Esophagus squamous epithelium (tissue), 4 donors: ENCODE data around the gene SLC44A1.

Source experiments
- CTCF ChIP-seq, 6 experiments: fragments of 450-650 bp in 4 of 6; fragments of 200-600 bp in 2 of 6; sonication (generic) in 2 of 6; IDR thresholded peaks; one replicate each; pipeline ENCODE4 v1.5.1; 2016 to 2019; ENCODE audit warnings: antibody characterized with exemption in 6 of 6, mild to moderate bottlenecking in 4 of 6, moderate library complexity in 4 of 6
- POLR2A ChIP-seq, 4 donors: fragments of 450-650 bp; IDR thresholded peaks; one replicate each; pipeline ENCODE4 v1.6.1; 2017; ENCODE audit warnings: antibody characterized with exemption in 4 of 4, mild to moderate bottlenecking in 4 of 4, moderate library complexity in 3 of 4

DNA sequence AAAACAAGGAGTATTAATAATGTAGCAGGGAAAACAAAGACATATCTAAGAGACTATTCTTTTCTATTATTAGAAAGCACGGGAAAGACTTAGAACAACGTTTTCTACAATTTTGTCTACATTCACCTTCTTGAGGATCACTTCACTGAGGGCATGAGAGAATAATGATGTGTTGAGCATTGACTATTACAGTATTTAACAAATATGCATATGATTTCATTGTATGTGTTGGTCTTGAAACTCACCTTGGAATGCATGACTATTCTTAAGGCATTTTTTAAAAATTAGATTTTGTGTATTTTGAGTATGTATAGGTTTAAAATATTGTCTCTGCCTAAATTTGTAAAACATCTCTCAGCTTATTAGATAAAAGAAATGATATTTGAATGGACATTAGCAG, 204.6 kb downstream of the SLC44A1 start:
- no peak for TF ChIP-seq CTCF (IDR thresholded peaks at IDR 0.05)
- no peak for TF ChIP-seq POLR2A (IDR thresholded peaks at IDR 0.05)
